Myocyte (in vitro differentiated cells): Measurements from ENCODE around the gene PIP4K2A. TPM values are rescaled to one million over a fixed set of nuclear protein-coding genes. Genes with fewer than 3 reads are reported as not detected.
"Not testable (repeated sequence)": the region's sequence is repeated elsewhere in the genome, so short reads cannot be mapped to it uniquely, and the experiment has no call there.

Experiments
- DNase-seq: peaks from one replicate; pipeline ENCODE4 v3.0.0-alpha.2; 2012; ENCODE audit warnings: low read depth
- total RNA-seq: library from RNA; depleted of rRNA; stranded (reverse); fragments of >200 nt; gene quantifications from 2 replicates; pipeline ENCODE4 v1.2.3, GENCODE V29; 2014

The PIP4K2A gene
- total RNA-seq, 1 donor from 2014 or later = 22.5 TPM

DNA sequence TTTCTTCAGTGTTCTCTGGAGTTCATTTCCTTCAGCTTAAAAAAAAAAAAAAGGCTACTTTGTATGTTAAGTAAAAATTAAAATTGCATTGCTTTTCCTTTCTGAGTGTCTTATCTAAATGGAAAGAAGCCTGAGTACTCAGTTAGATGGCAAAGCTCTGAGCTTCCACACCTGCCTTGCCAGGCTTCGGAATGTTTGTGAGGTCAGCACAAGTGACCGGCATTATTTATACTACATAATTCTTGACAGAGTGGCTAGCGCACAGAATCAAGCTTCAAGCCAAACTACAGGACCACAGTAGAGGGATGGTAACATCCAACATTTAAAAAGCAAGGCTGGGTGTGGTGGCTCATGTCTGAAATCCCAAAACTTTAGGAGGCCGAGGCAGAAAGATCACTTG lies 17.3 kb downstream of the PIP4K2A start:
- no peak for DNase-seq

DNA sequence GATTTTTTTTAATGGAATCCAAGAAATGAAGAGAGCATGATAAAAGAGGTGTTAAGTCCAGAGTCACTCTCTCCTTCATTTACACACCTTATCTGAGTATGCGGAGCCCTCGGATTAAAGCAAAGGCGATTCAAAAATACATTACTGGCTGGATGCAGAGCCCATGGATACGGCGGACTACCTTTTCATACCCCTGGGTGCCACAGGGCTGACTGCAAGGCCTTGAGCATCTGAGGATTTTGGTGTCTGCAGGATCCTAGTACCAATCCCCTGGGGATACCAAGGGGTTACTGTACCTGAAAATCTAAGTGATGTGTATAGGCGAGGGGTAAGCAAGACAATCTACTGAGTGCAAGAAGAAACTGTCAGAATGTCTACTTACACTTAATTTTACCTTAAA lies 20.5 kb downstream of the PIP4K2A start:
- no peak for DNase-seq

DNA sequence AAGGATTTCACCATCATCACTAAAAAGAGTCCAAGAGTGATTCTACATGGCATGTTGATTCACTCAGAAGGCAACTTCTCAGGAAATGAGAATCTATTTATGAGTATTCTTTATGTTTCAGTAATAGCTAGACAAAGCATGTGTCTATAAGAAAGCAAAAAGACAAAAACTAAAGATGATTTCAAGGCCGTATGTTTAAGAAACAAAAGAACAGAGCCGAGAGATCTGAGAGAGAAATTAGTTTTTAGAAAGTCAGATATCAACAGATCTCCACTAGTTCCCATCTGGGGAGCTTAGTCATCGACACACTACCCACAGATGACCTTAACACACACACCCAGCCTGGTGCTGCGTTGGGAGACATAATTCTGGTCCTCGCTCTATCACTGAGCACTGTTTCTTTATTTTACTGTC lies 21.0 kb downstream of the PIP4K2A start:
- peak; percentile 67 for DNase-seq

DNA sequence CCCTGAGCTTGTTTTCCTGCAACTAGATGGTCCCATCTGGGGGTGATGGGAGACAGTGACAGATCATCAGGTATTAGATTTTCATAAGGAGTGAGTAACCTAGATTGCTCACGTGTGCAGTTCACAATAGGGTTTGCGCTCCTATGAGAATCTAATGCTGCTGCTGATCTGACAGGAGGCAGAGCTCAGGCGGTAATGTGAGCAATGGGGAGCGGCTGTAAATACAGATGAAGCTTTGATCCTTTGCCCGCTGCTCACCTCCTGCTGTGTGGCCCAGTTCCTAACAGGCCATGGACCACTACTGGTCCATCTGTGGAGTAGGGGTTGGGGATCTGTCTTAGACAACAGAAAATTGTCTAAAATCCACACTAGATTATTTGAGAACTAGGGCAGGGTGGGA lies 22.3 kb downstream of the PIP4K2A start:
- not testable (repeated sequence) for DNase-seq

DNA sequence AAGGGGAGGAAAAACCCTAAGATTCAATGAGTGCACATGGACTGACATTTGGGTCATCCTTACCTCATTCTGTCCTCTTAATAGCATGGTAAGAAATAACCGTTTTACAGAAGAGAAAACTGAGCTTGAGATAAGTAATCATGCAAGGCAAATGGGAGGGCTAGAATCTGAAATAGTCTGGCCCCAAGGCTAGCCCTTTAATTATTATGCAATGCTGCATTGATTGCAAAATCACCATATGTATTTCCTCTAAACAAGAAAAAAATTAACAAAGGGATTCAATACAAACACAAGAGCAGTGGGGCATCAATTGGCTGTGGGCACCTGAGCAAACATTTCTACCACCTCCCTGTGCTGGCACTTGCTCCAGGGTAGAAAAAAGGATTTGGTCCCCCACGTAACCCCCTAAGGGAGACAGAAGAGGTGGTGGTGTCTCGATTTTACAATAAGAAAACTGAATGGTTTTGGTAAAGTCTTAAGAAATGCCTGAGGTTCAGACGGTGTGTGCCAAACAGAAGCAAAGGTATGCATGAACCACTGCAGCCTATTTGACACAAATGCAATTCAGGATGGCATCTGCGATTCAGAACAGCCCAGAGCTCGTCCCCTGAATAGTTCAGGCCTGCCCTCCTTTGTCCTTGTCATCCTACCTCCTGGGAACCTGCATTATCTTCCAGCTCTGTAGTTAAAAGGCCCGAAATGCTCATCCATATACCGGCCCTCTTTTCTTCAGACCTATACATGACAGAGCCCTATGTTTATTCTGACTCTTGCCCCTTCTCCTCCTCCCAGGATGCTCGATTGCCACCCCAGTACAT lies 23.6 kb downstream of the PIP4K2A start:
- no peak for DNase-seq

DNA sequence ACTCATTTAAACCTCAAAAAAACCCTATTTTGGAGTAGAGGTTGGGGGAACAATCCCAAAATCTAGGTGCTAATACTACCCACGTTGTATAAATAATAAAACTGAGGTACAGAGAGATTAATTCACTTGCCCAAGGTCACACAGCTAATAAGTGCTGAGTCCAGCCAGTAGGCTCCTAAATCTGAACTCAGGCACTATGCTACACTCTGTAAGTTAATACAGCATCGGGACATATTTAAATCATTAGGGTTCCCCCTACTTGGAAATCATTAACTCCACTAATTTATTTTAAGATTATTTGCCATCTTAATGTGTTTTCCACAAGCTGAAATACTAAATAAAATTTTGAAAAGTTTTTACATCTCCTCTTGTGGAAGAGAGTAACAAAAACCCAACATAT lies 24.2 kb downstream of the PIP4K2A start:
- DNase-seq = no peak

DNA sequence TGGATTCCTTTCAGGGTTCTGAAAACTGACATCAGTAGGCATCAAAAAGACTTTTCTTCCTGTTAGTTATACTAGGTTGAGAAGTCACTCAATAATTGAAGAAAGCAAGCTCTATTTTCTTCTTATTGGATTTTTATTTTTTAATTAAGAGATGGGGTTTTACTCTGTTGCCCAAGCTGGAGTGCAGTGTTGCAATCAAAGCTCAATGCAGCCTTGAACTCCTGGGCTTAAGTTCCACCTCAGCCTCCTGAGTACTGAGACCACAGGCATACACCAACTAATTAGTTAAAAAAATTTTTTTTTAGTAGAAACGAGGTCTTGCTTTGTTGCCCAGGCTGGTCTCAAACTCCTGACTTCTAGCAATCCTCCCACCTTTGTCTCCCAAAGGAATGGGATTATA lies 28.0 kb downstream of the PIP4K2A start:
- no peak for DNase-seq

DNA sequence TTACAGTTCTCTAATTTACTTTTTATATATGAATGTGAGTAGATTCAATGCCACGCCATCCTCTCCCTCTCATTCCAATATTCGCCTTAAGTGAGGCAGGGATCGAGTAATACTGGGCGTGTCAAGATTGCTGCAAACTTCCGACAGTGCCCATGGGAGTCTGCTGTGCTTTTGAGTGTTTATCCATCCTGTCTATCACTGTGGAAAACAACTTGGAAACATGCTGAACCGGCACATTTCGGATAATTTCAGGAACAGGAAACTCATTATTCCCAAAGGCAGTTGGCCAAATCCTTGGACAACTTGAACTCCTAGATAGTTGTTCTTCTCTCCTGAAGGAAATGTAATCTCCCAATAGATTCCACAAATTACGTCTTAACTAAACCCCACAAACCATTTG lies 28.5 kb downstream of the PIP4K2A start:
- DNase-seq = no peak

DNA sequence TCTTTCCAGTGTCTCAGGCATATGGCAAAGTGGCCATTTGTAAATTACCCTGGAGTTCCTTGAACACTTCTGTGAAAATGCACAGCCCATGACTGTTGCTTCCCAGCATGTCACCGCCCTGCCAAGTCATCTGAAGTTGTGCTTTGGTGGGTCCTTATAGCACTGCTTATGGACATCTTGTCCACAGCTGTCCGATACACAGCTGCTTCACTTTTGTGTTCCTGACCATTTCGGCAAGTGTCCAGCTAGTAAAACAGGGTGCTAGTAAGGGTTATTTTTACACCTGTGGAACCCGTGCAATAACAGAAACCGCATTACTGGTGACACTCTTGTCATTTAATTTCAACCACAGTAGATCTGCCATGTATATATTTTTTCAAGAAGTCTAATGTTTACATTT lies 29.7 kb downstream of the PIP4K2A start:
- peak; percentile 72 for DNase-seq

DNA sequence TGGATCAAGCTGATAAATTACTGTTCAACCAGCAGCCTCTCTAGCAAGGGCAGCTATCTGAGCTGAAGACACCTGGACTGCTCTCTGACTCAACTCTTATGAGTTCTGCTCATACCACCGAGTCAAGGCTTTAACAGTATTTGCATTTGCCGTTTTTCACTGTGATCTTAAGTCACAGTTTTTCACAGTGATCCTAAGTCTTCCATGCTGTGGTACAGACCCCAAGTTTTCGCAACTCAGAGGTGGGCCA lies 31.3 kb downstream of the PIP4K2A start:
- DNase-seq = no peak

DNA sequence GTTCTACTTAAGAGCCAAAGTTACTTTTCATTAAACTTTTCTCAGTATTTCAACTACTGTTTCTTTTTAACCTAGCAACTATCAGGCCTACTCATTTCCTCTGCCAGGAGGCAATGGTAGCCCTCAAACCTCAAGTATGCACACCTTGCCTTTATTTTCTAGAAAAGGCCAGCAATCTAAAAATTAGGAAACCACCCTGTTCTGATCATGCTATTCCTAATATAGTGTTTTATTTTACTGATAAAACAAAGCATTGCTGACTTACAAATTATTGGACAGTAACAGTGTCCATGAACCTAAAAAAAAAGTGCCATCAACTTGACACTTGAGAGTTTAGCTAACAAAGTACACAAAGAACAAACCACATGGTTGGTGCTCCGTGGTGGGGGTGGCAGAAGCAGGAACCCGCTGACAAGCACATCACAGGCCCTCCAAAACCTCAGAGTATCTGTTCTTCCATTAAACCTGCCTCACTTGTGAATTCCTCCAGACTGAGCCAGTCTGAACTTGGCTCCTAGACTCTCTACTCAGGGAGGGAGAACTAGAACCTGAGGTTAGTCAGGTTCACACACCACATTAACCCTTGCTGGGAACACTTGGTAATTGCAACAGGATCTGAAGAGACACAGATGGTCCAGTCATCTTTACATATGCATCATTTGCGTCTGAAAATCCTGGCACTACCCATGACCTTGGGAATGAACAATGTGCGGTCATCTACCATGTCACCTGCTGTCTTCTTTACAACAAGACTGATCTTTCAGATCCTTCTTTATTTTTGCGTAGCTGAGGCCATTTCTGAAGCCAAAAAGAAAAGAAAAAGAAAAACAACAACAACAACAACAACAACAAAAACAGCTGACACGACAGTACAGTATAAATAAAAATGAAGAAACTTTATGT lies 31.9 kb downstream of the PIP4K2A start:
- peak; percentile 74 for DNase-seq

DNA sequence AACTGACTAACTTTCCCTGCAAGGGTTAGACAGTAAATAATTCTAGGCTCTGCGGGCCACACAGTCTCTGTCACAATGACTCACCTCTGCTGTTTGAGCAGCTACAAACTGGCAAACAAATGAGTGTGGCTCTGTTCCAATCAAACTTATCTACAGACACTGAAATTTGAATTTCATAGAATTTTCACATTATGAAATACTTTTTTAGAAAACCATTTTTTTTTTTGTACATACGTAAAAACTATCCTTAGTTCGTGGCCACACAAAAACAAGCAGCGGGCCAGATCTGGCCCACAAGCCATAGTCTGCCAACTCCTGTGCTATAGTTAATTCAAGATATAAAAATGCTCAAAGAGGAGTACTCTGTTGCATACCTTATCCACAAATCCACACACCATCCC lies 32.6 kb downstream of the PIP4K2A start:
- peak; percentile 59 for DNase-seq

DNA sequence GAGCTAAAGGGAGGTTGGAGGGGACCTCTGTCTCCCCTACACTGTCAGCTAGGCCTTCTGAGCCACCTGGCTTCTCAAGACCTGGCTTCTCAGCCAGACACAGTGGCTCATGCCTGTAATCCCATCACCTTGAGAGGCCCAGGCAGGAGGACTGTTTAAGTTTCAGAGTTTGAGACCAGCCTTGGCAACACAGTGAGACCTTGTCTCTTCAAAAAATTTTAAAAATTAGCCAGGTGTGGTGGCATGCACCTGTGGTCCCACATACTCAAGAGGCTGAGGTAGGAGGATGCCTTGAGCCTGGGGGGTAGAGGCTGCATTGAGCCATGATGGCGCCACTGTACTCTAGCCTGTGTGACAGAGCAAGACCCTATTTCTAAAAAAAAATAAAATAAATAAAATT lies 33.1 kb downstream of the PIP4K2A start:
- DNase-seq = no peak

DNA sequence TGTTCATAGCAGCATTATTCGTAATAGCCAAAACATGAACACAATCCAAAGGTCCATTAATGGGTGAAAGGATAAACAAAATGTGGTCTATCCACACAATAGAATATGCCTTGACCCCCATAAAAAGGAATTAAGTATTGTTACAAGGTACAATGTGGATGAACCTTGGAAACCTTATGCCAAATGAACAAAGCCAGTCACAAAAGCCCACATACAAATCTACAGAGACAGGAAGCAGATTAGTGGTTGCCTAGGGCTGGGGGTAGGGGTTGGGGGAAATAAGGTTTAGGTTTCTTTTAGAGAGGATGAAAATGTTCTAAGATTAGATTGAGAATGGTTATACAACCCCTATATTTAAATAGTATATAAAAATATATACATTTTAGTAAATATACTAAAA lies 34.8 kb downstream of the PIP4K2A start:
- no peak for DNase-seq

DNA sequence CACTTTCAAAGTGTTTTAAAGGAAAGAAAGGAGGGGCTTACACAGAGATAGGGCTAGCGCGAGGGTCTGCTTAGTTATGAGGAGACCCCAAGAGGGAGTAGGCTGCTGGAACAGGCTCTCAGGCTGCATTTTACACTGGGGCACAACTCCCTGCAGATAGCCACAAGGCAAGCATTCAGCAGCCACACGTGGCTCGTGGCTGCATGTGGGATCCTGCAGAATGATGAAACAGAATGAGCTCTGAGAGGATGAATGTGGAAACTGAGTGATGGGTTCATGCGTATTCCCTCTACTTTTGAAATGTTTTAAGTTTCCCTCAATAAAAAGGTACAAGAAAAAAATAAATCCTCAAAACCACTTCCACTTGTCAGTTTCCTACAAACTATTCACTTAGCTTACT lies 37.0 kb downstream of the PIP4K2A start:
- DNase-seq = no peak

DNA sequence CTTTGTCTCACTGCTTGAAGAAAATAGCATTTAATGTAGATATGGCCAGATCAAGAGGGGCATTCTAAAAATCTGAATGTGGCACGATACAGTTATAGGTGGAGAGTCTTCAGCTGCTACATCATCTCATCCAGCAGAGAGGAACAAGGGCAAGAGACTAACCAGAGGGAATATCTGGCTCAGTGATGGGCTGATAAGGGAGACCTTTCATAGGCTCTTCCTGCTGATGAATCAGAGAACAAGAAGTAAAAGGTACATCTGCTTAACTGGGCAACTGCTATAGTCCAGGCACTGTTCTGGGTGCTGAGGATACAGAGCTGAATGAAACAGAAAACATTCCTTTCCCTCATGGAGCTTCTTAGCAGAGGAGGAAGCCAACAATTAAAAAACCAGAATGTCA lies 37.9 kb downstream of the PIP4K2A start:
- no peak for DNase-seq

DNA sequence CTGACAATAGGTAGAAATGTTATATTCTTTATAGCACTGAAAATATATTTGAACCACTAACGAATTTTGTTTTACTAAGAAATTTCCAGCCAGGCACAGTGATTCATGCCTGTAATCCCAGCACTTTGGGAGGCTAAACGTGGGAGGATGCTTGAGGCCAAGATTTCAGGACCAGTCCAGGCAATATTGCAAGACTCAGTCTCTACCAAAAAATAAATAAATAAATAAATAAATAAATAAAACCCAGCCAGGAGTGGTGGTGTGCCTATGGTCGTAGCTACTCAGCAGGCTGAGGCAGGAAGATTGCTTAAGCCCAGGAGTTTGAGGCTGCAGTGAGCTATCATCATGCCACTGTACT lies 39.8 kb downstream of the PIP4K2A start:
- DNase-seq = no peak

DNA sequence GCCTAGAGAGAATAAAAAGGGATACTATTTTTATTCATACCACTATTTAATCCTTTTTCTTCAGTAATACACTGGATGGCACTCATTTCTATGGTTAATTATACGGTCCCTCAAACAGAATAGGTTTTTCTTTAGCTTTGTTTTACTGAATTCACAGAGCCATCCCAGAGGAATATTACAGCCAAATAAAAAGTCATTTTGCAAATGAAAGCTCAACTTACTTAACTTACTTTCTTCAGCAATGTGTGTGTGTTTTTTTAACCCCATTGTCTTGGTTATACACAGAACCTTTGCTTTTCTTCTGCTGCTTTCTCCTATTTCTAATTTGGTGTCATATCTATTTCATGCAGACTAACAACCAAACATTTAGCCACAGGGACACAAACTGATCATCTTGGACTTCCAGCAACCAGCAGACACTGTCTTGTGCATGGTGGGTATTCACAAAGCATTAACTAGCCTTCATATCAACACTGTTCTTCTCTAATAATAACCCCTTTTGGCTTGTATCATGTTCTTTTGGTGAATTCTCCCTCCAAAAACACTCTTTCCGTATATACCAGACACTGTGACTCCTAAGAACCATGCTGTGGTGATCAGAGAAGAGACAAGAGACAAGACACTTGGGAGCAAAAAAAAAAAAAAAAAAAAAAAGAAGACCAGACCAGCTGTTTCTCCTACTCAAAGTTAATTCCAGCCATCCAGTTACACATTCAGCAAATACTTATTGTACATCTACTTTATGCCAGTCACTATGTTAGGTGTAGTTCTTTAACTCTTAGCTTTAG lies 40.4 kb downstream of the PIP4K2A start:
- peak; percentile 56 for DNase-seq

DNA sequence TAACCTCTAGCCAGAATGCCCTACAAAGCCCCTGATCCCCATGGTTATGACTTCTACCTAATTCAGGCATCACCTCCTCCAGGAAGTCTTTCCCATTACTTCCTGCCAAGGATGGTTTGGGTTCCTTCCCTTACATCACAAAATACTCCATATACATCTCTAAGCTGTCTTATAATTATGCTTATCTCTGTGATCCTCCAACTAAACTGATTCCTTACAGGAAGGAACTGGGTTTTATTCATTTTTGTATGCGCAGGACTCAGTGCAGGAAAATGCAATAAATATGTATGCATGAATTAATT lies 41.3 kb downstream of the PIP4K2A start:
- no peak for DNase-seq

DNA sequence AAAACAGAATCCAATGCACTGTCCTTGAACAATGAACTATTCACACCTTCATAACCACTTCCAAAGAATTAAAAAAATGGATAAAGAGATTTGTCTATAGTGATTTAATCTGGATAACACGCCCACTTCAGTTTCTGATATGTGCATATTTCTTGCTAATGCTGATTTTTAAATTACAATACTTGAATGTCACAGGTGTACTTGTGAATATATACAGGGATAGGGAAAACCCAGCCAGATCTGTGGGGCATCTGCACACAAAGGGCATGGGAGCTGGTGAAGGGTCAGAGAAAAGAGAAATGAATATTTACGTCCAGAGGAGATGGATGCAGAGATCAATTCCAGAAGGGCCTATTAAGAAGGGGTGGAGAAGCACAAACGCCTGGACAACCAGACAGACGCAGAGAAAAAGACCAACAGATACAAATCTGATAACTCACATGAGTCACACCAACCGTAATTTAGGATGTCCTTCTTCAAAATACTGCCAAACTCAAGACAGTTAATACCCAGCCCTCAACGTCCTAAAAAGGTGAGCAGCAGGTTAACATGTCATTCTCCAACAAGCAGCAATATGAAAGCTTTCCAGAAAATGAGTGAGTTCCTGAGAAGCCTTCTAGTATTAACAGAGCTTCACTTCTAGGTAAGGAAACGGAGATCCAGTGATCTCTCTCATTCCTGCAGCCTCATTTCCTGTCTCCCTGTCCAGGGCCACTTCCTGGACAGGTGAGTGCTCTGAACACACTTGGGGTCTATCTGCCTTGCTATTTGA lies 41.9 kb downstream of the PIP4K2A start:
- no peak for DNase-seq

DNA sequence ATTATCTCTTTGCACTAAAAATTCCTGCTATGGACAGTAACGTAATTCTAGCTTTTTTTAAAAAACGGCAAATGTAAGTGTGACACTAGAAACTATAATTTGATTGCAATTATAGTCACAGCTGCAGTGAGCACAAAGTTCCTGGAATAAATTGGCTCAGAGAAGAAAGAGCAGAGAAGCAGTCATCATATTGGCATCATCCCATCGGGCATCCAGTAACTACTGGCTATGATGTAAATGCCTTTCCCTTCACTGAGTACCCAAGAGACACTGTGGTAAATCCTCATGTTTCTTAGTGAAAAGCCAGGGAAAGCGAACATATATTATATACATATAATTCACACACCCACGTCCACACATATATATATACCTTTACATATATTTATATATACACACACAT lies 43.6 kb downstream of the PIP4K2A start:
- peak; percentile 59 for DNase-seq
